GM13977 (cell line): ENCODE data around the gene SPTBN2.

Source experiments
- DNase-seq: peaks from one replicate; pipeline ENCODE4 v3.0.0; 2012; ENCODE audit warnings: low spot score
- CTCF ChIP-seq: IDR thresholded peaks from 2 replicates; pipeline ENCODE4 v1.5.1; 2012; ENCODE audit warnings: mild to moderate bottlenecking, control low read depth; ENCODE audit not compliant: insufficient read depth; ENCODE audit errors: extremely low read depth, missing control alignments
- in situ Hi-C: fragments of 300-500 bp; cut with MboI; formaldehyde crosslinking; loops from one replicate; pipeline ENCODE4 v1.12.0; 2022; ENCODE audit warnings: low sequenced_read_pairs, low pct_unique_long_range_greater_than_20kb, mixed read lengths, inconsistent platforms; ENCODE audit not compliant: unreplicated experiment

SPTBN2 gene

GRCh38 chr11:66686801-66687750 is 41.9 kb downstream of the SPTBN2 start:
- in situ Hi-C loops: loop anchor here (25.0 kb wide), 1 partner anchor 275 kb away; the partner anchor contains the start of gene NPAS4
- DNase-seq: no peak
- TF ChIP-seq CTCF: no peak

- no peak for DNase-seq
- in situ Hi-C loops: loop anchor here (25.0 kb wide), 1 partner anchor 274 kb away; the partner anchor contains the start of gene NPAS4
- no peak for TF ChIP-seq CTCF
Measured at GRCh38 chr11:66686100-66686785, 42.8 kb downstream of the SPTBN2 start.

- in situ Hi-C loops: loop anchor here (25.0 kb wide), 1 partner anchor 273 kb away; the partner anchor contains the start of gene NPAS4
- no peak for DNase-seq
Measured at GRCh38 chr11:66685276-66686099, 43.5 kb downstream of the SPTBN2 start.

GRCh38 chr11:66684635-66685034 is 44.4 kb downstream of the SPTBN2 start:
- no peak for DNase-seq
- no peak for TF ChIP-seq CTCF
- in situ Hi-C loops: loop anchor here (25.0 kb wide), 1 partner anchor 272 kb away; the partner anchor contains the start of gene NPAS4

More at GRCh38 chr11:66685276-66686099, 43.5 kb downstream of the SPTBN2 start:
- TF ChIP-seq CTCF: no peak

GRCh38 chr11:66683877-66684276 is 45.1 kb downstream of the SPTBN2 start:
- no peak for DNase-seq
- in situ Hi-C loops: loop anchor here (25.0 kb wide), 1 partner anchor 272 kb away; the partner anchor contains the start of gene NPAS4
- TF ChIP-seq CTCF: no peak
